GM12891 (cell line): Measurements from ENCODE around the gene PARVB.

Experiments
- DNase-seq: peaks from one replicate; pipeline ENCODE4 v3.0.0; 2011; ENCODE audit warnings: low spot score; ENCODE audit not compliant: insufficient read length
- FAIRE-seq: peaks from 2 replicates; lab custom pipeline; 2011; peaks lifted over from hg19 to GRCh38; lab: Jason Lieb, UNC
- PAX5 ChIP-seq: IDR thresholded peaks from 2 replicates; pipeline ENCODE4 v1.6.1; 2011; ENCODE audit warnings: low read length, moderate library complexity, mild to moderate bottlenecking; ENCODE audit not compliant: insufficient read depth, severe bottlenecking
- POLR2A ChIP-seq: IDR thresholded peaks from 2 replicates; pipeline ENCODE4 v1.6.1; 2011; ENCODE audit warnings: low read depth, low read length, control low read depth
- POLR2AphosphoS5 ChIP-seq: IDR thresholded peaks from 2 replicates; pipeline ENCODE4 v1.6.1; 2011; ENCODE audit warnings: low read depth, low read length, control low read depth
- POU2F2 ChIP-seq: IDR thresholded peaks from 2 replicates; pipeline ENCODE4 v1.6.1; 2011; ENCODE audit warnings: low read depth, mild to moderate bottlenecking, control low read depth, low read length, moderate library complexity
- SPI1 ChIP-seq: IDR thresholded peaks from 2 replicates; pipeline ENCODE4 v1.6.1; 2011; ENCODE audit warnings: low read depth, low read length, control low read depth
- TAF1 ChIP-seq: IDR thresholded peaks from 2 replicates; pipeline ENCODE4 v1.6.1; 2011; ENCODE audit warnings: low read depth, low read length, control low read depth

Gene PARVB

DNA sequence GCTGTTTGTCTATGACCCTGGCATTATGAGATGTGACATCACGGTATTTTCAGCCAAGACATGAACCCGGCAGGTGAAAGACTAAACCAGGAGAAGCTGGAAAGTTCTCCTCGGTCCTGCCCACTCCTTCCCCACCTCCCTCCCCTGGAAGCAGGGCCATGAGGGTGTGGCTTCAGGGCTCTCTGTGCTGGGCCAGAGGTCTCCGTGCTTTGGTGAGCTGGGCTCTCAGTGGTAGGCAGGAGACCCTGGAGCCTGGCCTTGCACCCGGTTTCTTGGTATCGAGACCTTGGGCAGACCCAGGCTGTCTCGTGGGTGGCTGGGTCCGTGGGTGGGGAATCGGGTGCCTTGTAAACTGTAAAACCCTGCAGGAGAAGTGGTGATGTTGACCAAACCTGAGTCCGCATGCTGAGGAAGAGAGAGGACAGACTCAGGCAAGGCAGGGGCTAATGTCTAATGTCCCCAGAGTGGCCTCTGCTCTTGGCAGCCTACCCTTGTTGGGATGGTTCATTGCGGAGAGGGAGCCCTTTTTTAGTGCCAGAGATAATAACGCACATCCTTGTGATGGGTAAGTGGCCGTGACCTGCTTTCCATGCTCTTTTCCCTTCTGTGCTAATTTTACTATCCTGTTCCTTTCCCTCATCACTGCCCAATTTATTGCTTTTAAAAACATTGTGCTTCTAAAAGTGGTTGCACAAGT lies 108.0 kb downstream of the PARVB start:
- no peak for DNase-seq
- no peak for TF ChIP-seq POLR2A
- TF ChIP-seq PAX5 = no peak
- TF ChIP-seq TAF1 = no peak
- TF ChIP-seq POLR2AphosphoS5 = no peak
- no peak for TF ChIP-seq SPI1
- no peak for FAIRE-seq

DNA sequence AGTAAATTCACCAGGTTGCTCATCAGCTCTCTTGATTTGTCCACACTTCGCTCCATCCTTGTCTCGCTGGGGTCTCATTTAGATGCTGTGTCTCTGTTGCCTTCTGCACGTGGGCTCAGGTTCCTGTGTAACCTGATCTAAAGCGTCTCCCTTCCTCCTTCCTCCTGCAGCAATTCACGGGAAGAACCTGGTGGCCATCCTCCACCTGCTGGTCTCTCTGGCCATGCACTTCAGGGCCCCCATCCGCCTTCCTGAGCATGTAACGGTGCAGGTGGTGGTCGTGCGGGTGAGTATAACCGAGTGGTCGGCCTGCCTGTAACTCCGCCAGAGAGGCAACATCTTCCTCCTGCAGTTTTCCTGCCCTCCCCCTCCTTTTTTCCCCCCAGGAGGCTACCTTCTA lies 108.6 kb downstream of the PARVB start:
- no peak for FAIRE-seq
- no peak for TF ChIP-seq POU2F2
- no peak for TF ChIP-seq POLR2AphosphoS5
- TF ChIP-seq POLR2A = no peak
- TF ChIP-seq SPI1 = no peak
- no peak for TF ChIP-seq TAF1
- TF ChIP-seq PAX5 = no peak

GRCh38 chr22:44133161-44133560 lies 109.1 kb downstream of the PARVB start:
- FAIRE-seq (no peak), DNase-seq (no peak)
- no peak for TF ChIP-seq SPI1
- no peak for TF ChIP-seq TAF1
- no peak for TF ChIP-seq POLR2A
- no peak for TF ChIP-seq POU2F2
- TF ChIP-seq POLR2AphosphoS5 = no peak
- TF ChIP-seq PAX5 = no peak

More for the DNA sequence above, 108.6 kb downstream of the PARVB start:
- no peak for DNase-seq

- no peak for DNase-seq
- FAIRE-seq = no peak
- no peak for TF ChIP-seq POLR2AphosphoS5
- no peak for TF ChIP-seq TAF1
- TF ChIP-seq SPI1 = no peak
- TF ChIP-seq PAX5 = no peak
- no peak for TF ChIP-seq POLR2A
- TF ChIP-seq POU2F2 = no peak
These were observed 109.9 kb downstream of the PARVB start for GRCh38 chr22:44133901-44134571.

DNA sequence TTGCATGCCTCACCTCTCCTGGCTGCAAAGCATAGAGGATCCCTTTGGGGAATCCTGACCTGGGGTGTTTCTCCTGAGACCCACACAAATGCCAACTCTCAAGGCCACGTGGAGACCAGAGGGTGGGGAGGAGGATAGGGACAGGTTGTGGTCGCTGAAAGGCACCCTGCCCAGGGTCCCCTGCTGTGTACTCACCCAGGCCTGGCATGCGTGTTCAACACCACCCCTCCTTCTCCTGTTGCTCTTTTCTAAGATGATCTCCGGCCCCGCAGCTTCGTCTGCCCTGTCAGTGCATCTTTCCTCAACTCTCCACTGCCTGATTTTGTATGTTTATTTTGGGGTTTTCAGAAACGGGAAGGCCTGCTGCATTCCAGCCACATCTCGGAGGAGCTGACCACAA lies 112.0 kb downstream of the PARVB start:
- TF ChIP-seq POLR2AphosphoS5 (no peak), POLR2A (no peak), TAF1 (no peak), POU2F2 (no peak), PAX5 (no peak), SPI1 (no peak)
- FAIRE-seq = no peak

GRCh38 chr22:44136786-44137185 lies 112.7 kb downstream of the PARVB start:
- TF ChIP-seq POLR2A (no peak), SPI1 (no peak), POLR2AphosphoS5 (no peak), PAX5 (no peak), POU2F2 (no peak), TAF1 (no peak)
- FAIRE-seq (no peak), DNase-seq (no peak)

More for the DNA sequence above, 112.0 kb downstream of the PARVB start:
- DNase-seq = no peak

GRCh38 chr22:44137415-44137814 lies 113.3 kb downstream of the PARVB start:
- FAIRE-seq (no peak), DNase-seq (no peak)
- no peak for TF ChIP-seq POLR2A

- DNase-seq (no peak), FAIRE-seq (no peak)
- no peak for TF ChIP-seq POLR2A
- no peak for TF ChIP-seq POLR2AphosphoS5
- TF ChIP-seq TAF1 = no peak
- TF ChIP-seq SPI1 = no peak
- no peak for TF ChIP-seq POU2F2
- no peak for TF ChIP-seq PAX5
These were observed 115.7 kb downstream of the PARVB start for GRCh38 chr22:44139773-44140172.

GRCh38 chr22:44142421-44143104 lies 118.5 kb downstream of the PARVB start:
- DNase-seq (no peak), FAIRE-seq (no peak)
- no peak for TF ChIP-seq TAF1
- no peak for TF ChIP-seq POU2F2
- no peak for TF ChIP-seq PAX5
- no peak for TF ChIP-seq POLR2AphosphoS5
- TF ChIP-seq POLR2A = no peak
- no peak for TF ChIP-seq SPI1
